GM21786 (cell line): Measurements from ENCODE around the gene LONP2.
"Not testable (repeated sequence)": the region's sequence is repeated elsewhere in the genome, so short reads cannot be mapped to it uniquely, and the experiment has no call there.

ENCODE experiments used
- ATAC-seq: cut with Tn5 transposase; IDR thresholded peaks from one replicate; pipeline ENCODE4 v1.9.1; 2021; ENCODE audit not compliant: unreplicated experiment

LONP2 gene

DNA sequence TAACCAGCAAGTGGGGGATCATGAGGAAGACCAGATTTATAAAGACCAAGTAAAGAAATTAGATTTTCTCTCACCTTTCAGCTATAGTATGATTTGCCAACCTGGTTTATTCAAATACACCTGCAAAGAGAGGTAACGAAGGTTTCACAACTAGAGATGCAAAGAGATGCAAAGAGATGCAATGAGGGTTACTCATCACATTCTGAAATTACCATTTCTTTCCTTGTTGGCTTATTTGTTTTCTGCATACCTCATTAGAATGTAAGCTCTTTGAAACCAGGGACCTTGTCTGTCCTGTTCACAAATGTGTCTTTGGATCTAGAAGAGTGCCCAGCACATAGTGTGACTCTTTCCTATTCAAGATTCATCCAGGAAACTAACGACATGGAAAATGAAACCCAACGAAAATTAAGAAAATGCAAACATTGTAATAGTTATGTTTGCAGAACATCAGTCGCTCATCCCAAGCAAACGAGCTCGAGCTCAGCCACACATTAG, 9.0 kb upstream of the LONP2 start:
- ATAC-seq = no peak

DNA sequence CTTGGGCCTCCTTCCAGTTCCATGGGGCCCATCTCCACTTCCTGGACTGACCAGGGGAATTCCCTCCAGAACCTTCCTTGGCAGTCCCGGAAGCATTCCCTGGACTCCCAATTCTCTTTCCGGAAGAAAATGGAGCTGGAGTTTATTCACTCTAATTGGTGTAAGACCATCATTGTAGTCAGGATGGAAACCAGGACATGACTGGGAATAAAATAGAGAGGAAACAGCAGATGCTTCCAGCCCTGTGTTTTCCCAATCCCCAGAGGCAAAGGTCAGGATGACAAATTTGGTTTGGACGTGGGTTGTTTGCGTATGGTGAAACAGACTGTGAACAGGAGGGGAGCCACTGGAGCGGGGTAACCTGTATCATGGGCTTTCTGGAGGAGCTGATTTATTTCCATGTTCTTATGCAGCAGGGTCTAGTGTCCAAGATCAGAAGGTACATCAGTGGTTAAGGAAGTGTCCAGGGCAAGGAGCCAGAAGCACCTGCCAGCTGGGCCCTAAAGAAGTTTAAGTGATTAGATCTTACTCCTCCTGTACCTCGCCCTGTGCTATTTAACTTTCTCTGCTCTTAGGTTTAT, 8.5 kb upstream of the LONP2 start:
- no peak for ATAC-seq

DNA sequence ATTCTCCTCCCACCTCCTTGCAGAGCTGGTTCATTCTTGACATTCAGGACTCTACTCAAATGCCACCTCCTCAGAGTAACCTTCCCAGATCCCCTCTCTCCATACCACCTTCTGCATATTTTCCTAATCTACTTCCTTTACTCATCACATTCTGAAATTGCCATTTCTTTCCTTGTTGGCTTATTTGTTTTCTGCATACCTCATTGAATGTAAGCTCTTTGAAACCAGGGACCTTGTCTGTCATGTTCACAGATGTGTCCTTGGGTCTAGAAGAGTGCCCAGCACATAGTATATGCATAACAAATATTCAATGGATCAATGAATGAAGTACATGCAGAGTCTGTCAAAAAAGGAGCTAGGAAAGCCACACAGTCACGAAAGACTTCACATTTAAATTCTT, 7.8 kb upstream of the LONP2 start:
- ATAC-seq = no peak

DNA sequence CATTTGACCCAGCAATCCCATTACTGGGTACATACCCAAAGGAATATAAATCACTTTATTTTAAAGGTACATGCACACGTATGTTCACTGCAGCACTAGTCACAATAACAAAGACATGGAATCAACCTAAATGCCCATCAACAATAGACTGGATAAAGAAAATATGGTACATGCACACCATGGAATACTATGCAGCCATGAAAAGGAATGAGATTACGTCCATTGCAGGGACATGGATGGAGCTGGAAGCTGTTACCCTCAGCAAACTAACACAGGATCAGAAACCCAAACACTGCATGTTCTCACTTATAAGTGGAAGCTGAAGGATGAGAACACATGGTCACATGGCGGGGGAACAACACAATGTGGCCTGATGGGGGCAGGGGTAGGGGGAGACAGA, 4.0 kb upstream of the LONP2 start:
- not testable (repeated sequence) for ATAC-seq

DNA sequence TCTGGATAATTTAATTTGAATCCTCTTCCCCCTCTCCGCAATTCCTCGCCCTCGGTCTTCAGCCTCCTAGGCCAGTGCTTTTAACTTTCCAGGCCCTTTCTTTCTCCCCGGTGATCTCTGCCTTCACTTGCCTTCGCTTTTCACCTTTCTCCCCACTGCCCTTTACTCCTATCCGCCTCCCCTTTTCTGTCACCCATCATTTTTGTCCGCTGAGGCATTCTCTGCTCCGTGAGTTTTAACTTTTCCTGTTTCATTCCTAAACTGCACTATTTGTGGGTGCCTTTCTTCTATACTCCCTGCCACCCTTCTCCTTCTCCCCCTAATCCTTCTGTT, 729 bp downstream of the LONP2 start:
- ATAC-seq = no peak

DNA sequence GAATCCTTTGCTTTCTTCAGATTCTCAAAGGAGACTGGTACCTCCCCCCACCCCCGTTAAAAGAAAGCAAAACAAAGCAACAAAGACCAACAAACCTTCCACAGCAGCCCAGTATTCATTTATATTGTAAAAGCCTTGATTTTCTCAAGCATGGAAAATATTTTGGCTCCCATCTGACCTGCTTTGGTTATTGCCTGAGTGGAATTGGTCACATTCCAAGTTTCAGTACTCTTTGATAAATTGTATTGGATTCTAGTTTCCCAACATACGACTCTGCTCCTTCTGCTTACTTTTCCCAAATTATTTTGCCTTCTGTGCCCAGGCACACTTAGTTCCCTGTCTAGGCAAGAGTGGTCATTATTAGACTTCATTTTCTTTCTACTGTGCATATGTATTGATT, 2.0 kb downstream of the LONP2 start:
- no peak for ATAC-seq

DNA sequence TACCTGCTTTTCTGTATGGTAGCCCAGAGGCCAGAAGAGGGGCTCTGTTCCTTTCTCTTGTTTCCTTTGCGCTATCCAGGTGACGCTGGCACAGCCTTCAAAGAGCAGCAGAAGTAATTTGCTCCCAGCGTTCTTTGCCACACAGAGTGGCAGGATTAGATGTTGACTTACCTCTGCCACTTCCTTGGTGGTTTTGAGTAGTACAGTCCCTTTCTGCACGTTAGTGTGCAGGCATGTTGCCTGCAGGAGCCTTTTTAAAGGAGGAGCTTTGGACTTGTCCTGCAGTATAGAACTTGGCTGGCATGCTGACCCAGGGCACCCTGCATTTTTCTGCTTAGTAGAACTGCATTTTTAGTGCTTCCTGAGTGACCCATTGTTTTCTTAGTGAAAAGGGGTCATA, 3.2 kb downstream of the LONP2 start, which contains the start of gene ABCC11:
Gene ABCC11, minus strand, starts transcription at position 229 of the 400 bp plus-strand sequence. CDS start 15,618 bp downstream, outside the sequence.
- ATAC-seq = no peak

DNA sequence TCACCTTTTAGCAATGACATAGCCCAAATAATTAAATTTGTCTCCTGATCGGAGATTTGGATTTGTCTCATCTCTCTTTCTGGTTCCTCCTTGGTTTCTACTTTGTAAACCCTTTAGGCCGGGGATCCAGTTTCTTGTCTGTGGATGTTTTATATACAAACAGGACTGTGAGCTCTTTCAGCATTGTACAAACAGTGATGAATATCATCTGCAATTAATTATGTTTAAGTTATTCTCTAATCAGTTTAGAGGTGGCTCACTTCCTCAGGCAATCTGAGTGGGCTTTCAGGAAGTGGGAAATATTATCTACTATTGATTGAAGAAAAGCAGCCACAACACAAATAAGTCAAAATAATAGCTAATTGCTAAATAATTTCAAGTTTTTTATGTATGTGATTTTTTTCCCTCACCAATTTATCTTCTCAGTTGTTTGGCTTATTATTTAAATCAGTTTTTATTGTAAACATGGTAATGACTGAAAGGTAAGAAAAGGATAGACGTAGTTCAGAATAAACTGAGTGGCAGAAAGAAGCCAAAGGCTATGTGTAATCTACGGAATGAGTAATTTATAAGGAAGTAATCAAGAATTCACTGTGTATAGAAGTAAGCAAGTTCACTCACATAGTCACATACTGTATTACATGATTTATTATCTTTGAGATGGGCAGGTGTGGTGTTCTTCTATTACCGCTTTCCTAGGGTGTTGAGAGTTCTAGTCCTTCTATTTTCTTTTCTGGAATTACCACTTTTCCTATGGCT, 6.6 kb downstream of the LONP2 start:
- no peak for ATAC-seq

DNA sequence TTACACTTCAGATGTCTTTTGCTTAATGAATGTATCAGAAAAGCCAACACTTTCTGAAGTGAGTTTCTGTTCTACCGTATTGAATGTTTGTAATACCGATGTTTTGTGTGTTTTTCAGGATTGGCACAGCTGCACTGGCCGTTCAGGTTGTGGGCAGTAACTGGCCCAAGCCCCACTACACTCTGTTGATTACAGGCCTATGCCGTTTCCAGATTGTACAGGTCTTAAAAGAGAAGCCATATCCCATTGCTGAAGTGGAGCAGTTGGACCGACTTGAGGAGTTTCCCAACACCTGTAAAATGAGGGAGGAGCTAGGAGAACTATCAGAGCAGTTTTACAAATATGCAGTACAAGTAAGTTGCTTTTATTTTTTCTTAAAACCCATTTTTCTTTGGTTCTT, 7.9 kb downstream of the LONP2 start:
- no peak for ATAC-seq

DNA sequence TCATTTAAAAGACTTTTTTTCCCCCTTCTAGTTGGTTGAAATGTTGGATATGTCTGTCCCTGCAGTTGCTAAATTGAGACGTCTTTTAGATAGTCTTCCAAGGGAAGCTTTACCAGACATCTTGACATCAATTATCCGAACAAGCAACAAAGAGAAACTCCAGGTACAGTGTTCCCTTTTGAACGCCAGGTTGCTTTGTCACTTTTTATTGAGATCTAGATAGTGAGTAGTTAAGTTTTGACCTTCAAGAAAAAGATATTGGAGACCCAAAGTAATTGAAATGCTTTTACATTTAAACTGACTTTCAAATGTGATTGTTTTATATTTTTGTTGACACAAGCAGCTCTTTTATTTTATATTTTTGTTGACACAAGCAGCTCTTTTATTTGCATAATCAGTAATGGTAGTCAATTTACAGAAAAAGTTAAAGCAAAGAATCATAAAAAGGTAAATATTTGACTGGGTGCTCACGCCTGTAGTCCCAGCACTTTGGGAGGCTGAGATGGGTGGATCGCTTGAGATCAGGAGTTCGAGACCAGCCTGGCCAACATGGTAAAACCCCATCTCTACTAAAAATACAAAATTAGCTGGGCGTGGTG, 12.6 kb downstream of the LONP2 start:
- ATAC-seq = no peak

DNA sequence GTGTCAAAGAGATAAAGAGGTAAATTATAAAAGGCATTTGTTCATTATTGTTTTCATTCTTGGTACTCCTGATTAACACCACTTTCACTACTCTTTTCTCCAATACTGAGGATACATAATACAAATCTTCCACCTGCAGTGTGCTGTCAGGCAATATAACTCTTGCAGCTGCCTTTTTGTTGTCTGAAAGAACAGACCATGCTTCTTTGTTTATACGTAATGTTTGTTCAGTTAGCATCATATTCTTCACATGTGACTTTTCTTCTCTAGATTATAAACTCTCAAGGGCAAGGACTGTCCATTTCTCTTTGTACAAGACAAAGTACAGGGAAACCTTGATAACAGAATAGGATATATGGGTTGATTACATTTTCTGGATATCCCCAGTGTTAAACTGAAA, 17.5 kb downstream of the LONP2 start:
- ATAC-seq = no peak

DNA sequence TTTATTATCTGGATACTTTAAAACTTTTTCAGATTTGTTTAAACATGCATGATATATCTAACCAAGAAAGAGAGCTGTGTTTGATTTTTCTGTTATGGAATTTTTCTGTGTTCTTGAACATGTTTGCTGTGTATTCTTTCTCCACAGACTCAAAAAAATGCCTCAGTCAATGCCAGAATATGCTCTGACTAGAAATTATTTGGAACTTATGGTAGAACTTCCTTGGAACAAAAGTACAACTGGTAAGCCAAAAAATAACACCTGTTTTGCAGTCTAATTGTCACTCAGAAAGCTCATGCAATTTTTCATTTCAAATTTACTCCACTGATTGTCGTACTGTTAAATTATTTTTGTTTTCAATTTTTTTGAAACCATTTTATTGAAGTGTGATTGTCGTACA, 18.5 kb downstream of the LONP2 start:
- ATAC-seq = no peak

DNA sequence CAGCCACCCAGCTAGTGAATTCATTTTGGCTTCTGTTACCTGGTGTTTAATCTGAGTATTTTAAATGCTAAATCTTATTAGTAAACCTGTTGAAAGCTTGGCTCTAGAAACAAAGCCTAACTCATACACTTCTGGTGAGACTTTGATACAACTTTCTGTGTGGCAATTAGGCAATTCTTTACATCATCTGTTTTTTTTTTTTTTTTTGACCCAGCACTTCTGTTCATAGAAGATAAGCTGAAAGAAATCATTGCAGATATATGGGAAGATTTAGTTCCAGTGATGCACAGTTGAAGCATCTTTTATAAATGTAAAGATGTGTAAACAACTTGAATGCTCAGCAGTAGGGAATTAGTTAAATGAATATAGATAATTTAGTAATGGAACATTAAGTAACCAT, 24.9 kb downstream of the LONP2 start:
- ATAC-seq = no peak

DNA sequence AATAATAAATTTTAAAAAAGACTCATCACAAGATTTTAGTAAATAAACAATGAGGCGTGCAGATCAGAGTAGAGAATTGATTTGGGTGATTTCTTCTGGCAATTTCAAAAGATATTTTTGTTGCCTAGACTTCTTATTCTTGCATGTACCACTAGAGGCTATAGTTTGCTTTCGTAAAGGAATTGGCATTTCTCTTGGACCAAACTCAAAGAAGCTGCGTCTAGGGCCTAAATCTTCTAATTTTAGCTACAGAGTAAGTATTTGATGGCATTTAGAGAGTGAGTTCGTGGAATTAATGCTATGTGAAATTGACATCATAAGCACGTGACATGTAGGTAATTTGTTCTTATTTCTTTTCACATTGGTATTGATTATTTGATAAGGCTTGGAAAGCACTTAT, 27.6 kb downstream of the LONP2 start:
- no peak for ATAC-seq

DNA sequence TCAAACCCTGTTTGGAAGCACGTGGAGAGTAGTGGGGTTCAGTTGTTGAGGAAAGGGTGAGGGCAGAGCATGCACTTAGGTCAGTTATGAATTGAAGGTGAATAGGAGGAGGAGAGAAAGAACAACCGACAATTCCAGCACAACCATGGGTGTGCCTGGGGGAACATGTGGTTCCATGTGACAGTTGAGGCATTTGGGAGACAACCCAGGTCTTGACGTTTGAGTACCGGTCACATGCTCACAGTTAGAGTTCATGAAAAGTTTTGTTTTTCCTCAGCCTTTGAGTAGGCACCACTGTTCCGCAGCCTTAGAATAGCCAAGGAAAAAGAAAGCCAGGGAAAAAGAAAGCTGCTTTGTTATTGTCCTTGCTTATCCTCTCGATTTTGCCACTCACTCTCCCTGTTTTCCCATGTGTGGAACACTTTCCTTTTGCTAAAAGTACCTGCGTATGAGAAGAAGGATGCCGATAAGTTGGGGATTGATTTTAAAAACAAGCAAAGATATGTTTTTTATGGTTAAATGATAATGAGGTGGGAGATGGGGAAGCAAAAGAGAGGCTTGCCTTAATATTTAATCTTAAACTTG, 28.8 kb downstream of the LONP2 start:
- no peak for ATAC-seq

DNA sequence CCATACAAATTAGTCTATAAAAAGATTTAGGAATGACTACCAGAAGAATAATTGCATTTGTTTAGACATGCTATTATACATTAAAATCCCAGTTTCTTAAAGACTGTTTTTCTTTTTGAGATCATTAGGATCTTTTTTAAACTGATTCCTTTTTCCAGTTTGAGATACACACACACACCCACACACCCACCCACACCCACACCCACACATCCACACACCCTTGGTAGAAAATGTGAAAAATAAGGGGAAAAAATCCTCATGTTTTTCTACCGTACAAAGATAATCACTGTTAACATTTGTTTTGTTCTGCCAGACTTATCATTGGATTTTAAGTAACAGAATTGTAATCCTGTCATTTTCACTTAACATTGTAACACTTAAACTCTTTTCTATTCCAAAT, 30.4 kb downstream of the LONP2 start:
- ATAC-seq = no peak

DNA sequence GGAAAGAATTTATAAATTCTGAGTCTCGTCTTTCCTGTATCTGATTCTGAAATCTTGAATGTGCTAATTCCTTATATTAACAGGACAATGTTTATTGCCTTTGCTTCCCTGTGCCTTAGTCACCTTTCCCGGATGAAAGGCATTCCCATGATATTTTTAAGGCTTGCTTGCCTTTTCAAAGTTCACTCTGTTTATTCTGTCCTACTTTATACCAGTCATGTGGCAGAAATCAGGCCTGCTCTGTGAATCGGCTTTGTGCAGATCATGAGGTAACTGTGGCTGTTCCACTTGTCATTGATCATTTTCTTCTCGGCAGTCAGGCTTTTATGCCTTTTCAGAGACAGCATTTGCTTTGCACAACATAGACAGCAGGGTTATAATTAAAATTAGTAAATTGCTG, 32.0 kb downstream of the LONP2 start:
- no peak for ATAC-seq

DNA sequence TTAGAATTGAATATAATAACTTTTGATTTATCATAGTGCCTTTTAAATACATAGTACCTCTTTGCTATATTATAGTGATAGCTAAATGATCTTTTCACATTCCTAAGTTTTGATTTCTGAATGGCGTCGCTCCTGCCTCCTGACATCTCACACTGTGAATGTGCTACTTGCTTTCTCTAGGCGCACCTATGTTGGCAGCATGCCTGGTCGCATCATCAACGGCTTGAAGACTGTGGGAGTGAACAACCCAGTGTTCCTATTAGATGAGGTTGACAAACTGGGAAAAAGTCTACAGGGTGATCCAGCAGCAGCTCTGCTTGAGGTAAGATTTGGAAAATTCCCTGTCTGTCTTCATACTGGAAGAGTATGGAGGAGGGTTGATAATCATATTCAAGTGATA, 33.1 kb downstream of the LONP2 start:
- ATAC-seq = no peak

DNA sequence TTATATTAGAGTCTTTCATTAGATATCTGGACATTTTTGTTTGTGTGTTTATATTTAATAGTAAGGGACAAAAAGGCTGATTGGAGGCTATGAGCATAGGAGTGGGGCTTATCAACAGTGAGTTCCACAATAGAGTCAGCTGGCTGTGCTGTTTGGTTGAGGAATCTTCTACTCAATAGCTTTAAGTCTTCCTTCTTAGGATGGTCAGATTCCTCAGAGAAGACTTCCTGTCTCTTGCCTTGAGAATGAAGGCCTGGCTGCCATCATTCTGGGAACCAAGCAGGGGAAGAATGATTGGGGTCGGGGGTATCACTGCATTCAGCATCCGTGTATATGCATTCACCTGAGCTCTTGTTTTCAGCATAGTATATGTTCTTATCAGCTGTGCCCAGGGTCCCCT, 35.1 kb downstream of the LONP2 start:
- no peak for ATAC-seq

DNA sequence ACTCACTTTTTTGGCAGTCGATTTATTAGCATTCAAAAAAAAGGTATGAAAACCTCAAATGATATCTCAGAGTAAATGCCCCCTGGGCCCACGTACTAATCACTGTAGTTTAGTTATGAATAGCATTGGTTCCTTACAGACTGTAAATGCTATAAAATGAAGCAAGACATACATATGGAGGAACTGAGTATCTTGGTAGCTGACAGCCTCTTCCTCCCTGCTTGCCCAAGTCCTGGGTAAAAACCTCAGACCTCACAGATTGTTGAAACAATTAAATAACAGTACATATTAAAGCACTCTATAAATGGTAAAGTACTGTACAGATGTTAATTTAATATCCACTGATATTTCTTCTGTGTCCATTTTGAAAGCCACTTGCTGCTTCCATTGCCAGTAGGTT, 36.4 kb downstream of the LONP2 start:
- ATAC-seq = no peak

DNA sequence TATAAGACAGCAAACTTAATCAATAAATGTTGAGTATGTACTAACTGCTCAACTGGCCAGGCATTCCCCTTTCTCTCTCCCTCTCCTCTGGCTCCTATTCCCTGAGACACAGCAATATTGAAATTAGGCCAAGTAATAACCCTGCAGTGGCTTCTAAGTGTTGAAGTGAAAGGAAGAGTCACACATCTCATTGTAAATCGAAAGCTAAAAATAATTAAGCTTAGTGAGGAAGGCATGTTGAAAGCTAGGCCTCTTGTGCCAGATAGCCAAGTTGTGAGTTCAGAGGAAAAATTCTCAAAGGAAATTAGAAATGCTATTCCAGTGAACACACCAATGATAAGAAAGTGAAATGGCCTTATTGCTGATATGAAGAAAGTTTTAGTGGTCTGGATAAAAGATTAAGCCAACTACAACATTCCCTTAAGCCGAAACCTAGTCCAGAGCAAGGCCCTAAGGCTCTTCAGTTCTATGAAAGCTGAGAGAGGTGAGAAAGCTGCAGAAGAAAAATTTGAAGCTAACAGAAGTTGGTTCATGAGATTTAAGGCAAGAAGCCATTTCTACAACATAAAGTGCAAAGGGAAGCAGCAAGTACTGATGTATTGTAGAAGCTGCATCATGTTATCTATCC, 38.6 kb downstream of the LONP2 start:
- no peak for ATAC-seq
